ENCODE data around the gene PRPF6. TPM values are rescaled to one million over a fixed set of nuclear protein-coding genes. Genes with fewer than 3 reads are reported as not detected.

The PRPF6 gene
- total and polyA plus RNA-seq, 8 donors = 27.2 to 49.2 (median 35.7) TPM

DNA sequence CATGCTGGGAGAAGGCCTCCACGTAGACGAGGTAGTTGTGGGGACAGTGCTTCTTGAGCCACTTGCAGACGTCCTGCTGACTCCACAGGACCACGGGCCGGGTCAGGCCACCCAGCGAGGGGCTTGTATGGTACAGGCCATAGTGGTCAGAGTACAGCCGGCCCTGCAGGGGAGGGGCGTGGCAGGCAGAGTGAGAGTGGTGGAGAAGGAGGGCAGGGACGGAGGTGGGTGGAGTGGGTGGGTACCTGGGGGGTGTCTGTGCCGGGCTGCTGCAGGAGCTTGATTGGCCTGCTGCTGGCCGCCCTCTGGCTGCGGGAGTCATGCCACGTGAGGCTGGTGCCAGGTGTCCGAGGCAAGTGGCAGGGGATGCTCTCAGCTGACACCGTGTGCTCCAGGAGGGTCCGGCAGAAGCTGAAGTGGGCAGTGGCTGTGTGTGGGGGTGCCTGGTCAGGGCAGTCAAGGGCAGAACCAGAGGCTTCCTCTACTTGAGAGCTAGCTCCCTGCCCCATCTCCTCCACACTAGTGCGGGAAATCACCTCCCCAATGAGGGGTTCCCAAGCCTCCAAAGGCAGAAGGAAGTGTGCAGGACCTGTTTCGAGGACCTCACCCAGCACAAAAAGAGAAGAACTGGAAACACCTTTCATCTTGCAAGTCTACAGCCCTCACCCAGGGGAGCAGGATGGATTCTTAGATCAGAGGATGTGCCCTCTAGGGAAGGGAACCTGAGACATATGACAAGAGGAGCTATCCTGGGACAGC lies 3.8 kb upstream of the PRPF6 start:
- TF ChIP-seq, protein P1, sequence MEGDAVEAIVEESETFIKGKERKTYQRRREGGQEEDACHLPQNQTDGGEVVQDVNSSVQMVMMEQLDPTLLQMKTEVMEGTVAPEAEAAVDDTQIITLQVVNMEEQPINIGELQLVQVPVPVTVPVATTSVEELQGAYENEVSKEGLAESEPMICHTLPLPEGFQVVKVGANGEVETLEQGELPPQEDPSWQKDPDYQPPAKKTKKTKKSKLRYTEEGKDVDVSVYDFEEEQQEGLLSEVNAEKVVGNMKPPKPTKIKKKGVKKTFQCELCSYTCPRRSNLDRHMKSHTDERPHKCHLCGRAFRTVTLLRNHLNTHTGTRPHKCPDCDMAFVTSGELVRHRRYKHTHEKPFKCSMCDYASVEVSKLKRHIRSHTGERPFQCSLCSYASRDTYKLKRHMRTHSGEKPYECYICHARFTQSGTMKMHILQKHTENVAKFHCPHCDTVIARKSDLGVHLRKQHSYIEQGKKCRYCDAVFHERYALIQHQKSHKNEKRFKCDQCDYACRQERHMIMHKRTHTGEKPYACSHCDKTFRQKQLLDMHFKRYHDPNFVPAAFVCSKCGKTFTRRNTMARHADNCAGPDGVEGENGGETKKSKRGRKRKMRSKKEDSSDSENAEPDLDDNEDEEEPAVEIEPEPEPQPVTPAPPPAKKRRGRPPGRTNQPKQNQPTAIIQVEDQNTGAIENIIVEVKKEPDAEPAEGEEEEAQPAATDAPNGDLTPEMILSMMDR (IDR thresholded peaks at IDR 0.05) = no peak
- H3K4me1 ChIP-seq = peaks cover 6 to 18% (median 11%) of the 10 kb centered on the region in 3 donors
- no peaks in the 10 kb centered on the region for H3K36me3 ChIP-seq
- no peaks in the 10 kb centered on the region for H3K9me3 ChIP-seq
- peak in 3 of 6 donors; percentile 15 to 69 (median 47) for DNase-seq
- no peak for ATAC-seq
- no peaks in the 10 kb centered on the region for H3K27me3 ChIP-seq
- no peak for FAIRE-seq
- intact Hi-C loops (cut with DNase I) = loop anchor here in 1 of 3 donors (5.0 kb wide), 1 partner anchor 440 kb away; the partner anchor contains the start of gene PTK6
- H3K27ac ChIP-seq = no peak overlapping the region
- WGBS, 2 donors = 87 to 90% methylated on average over 17 to 18 of the region's 18 CpGs
- H3K4me3 ChIP-seq = no peak overlapping the region

DNA sequence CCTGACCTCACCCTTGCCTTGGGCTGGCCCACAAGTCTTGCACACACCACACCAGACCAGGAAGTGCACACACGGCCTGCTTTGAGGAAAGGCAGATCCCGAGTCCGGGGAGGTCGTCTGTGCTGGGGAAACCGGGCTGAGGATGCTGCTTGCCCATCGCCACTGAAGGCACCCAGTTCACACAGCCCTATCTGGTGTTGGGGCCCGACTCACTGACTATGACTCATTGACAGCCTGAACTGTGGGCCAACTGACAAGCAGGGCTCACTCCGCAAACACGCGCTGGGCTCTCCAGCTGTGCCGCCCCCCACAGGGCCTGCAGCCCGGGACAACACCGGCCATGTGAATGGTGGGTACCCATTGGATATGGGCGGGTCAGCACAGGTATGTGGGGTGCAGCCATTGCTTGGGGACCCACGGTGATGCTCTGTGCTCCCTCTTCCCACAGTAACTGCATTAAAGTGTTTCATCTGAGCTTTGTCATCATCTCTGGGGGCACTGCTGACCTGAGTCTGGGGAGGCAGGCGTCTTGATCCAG lies 3.1 kb upstream of the PRPF6 start:
- peak in 4 of 6 donors; percentile 24 to 72 (median 49) for DNase-seq
- Histone ChIP-seq H3K4me3 (no peak overlapping the region), H3K27me3 (no peaks in the 10 kb centered on the region), H3K27ac (no peak overlapping the region), H3K36me3 (no peaks in the 10 kb centered on the region), H3K4me1 (peaks cover 11 to 23% (median 11%) of the 10 kb centered on the region in 3 donors), H3K9me3 (no peaks in the 10 kb centered on the region)
- intact Hi-C loops (cut with DNase I) = loop anchor here in 1 of 3 donors (5.0 kb wide), 1 partner anchor 441 kb away; the partner anchor contains the start of gene PTK6
- no peak for FAIRE-seq
- no peak for ATAC-seq
- TF ChIP-seq, protein P1 (IDR thresholded peaks at IDR 0.05) = no peak
- WGBS, 2 donors = 76 to 79% methylated on average over 16 of the region's 16 CpGs

DNA sequence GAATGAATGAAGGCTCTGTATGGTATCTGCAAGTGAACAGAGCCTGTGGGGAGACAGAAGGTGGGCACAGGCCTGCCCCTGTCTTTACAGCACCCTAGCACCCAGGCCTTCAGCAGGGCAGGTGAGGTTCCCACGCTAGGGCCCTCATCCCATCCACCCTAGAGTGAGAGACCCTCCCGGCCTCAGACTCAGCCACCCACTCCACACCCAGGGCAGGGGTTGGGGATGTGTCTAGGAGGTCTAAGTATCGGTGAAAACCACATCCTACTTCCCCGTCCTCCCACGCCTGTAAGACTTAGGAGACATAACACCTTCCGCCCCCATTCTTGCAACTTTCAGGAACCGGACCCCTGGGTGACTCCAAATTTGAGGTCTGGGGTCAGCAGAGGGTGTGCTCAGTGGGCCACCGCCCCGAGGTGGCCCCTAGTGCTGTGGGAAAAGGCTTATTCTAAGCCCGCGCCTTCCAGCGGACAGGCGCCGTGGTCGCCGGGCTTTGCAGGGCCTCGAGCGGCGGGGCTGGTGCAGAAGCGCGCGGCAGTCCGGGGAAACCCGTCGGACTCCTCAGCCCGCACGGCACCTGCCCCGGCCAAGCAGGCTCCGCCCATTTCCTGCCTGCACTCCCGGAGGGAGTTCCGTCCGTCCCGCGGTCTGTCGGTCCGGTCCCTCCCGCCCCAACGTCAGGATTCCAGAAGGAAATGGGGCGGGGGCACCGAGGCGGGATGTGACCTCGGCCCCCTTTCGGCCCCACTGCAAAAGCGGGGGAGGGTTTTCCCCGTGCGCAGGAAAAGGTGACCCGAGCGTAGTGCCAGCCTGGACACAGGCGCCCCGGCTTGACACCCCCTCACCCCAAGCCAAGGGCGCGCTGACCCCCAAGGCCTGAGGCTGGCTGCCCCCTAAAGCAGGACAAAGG lies 2.4 kb upstream of the PRPF6 start:
- Histone ChIP-seq H3K27me3 (no peaks in the 10 kb centered on the region), H3K4me3 (peak overlapping the region; percentile 44 to 96 (median 66)), H3K27ac (peak overlapping the region; percentile 65 to 79 (median 73)), H3K36me3 (no peaks in the 10 kb centered on the region), H3K9me3 (no peaks in the 10 kb centered on the region), H3K4me1 (peaks cover 11 to 23% (median 11%) of the 10 kb centered on the region in 3 donors)
- FAIRE-seq (no peak), ATAC-seq (peak; percentile 47 to 66 (median 62)), DNase-seq (peak; percentile 84 to 96 (median 88))
- TF ChIP-seq, protein P1 (IDR thresholded peaks at IDR 0.05) = no peak
- intact Hi-C loops (cut with DNase I) = loop anchor here in 1 of 3 donors (5.0 kb wide), 1 partner anchor 441 kb away; the partner anchor contains the start of gene PTK6
- WGBS, 2 donors = 11% methylated on average over 47 to 52 of the region's 52 CpGs

DNA sequence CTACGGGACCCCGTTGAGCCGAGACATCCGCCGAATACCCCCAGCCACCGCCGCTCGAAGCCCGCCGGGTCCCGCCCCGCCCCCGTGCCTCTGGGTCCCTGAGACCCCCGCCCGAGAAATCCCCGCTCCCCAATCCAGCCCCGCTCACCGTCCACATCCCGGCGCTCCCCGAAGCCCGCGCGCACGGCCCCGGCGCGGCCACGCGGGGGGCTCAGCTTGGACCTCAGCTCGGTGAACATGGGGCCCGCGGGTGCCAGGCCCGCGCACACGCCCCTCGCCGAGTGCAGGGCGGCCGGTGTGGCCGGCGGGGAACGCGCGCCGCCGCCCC lies 1.7 kb upstream of the PRPF6 start:
- peak overlapping the region; percentile 44 to 96 (median 66) for H3K4me3 ChIP-seq
- H3K36me3 ChIP-seq = peaks cover 0 to 5% (median 0%) of the 10 kb centered on the region in 3 donors
- TF ChIP-seq, protein P1 (IDR thresholded peaks at IDR 0.05) = no peak
- no peaks in the 10 kb centered on the region for H3K9me3 ChIP-seq
- peaks cover 11 to 20% (median 11%) of the 10 kb centered on the region in 3 donors for H3K4me1 ChIP-seq
- FAIRE-seq (no peak), DNase-seq (no peak), ATAC-seq (no peak)
- intact Hi-C loops (cut with DNase I) = loop anchor here in 1 of 3 donors (5.0 kb wide), 1 partner anchor 442 kb away; the partner anchor contains the start of gene PTK6
- no peaks in the 10 kb centered on the region for H3K27me3 ChIP-seq
- 1% methylated on average over 25 to 47 of the region's 47 CpGs for WGBS, 2 donors
- peak overlapping the region; percentile 65 to 79 (median 73) for H3K27ac ChIP-seq
